ENCODE measurements around the gene GNPTG. TPM values are rescaled to one million over a fixed set of nuclear protein-coding genes. Genes with fewer than 3 reads are reported as not detected.

The GNPTG gene
- total and polyA plus RNA-seq, 7 donors = 28.0 to 60.1 (median 43.5) TPM

- Histone ChIP-seq H3K4me1 (no peaks in the 10 kb centered on the region), H3K27ac (no peak overlapping the region), H3K36me3 (peaks cover 40 to 96% (median 48%) of the 10 kb centered on the region in 4 donors), H3K9me3 (no peaks in the 10 kb centered on the region), H3K27me3 (no peaks in the 10 kb centered on the region), H3K4me3 (no peak overlapping the region)
- 93 to 95% methylated on average over 9 of the region's 9 CpGs for WGBS, 2 donors
- intact Hi-C loops (cut with DNase I) = no loop called here
- no peak for DNase-seq
- TF ChIP-seq POLR2A (IDR thresholded peaks at IDR 0.05) (no peak), EP300 (IDR thresholded peaks at IDR 0.05) (no peak), POLR2AphosphoS5 (IDR thresholded peaks at IDR 0.05) (no peak)
- TF ChIP-seq, protein P1, sequence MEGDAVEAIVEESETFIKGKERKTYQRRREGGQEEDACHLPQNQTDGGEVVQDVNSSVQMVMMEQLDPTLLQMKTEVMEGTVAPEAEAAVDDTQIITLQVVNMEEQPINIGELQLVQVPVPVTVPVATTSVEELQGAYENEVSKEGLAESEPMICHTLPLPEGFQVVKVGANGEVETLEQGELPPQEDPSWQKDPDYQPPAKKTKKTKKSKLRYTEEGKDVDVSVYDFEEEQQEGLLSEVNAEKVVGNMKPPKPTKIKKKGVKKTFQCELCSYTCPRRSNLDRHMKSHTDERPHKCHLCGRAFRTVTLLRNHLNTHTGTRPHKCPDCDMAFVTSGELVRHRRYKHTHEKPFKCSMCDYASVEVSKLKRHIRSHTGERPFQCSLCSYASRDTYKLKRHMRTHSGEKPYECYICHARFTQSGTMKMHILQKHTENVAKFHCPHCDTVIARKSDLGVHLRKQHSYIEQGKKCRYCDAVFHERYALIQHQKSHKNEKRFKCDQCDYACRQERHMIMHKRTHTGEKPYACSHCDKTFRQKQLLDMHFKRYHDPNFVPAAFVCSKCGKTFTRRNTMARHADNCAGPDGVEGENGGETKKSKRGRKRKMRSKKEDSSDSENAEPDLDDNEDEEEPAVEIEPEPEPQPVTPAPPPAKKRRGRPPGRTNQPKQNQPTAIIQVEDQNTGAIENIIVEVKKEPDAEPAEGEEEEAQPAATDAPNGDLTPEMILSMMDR (IDR thresholded peaks at IDR 0.05) = no peak
These were observed 46.6 kb downstream of the GNPTG start for GRCh38 chr16:1398351-1398750.

- Histone ChIP-seq H3K9me3 (no peaks in the 10 kb centered on the region), H3K4me1 (no peaks in the 10 kb centered on the region), H3K36me3 (peaks cover 33 to 96% (median 41%) of the 10 kb centered on the region in 4 donors), H3K4me3 (no peak overlapping the region), H3K27ac (no peak overlapping the region), H3K27me3 (no peaks in the 10 kb centered on the region)
- WGBS, 2 donors = 96 to 97% methylated on average over 38 of the region's 38 CpGs
- intact Hi-C loops (cut with DNase I) = no loop called here
- TF ChIP-seq POLR2A (IDR thresholded peaks at IDR 0.05) = no peak
- no peak for DNase-seq
These were observed 47.3 kb downstream of the GNPTG start for GRCh38 chr16:1398826-1399581.

DNA sequence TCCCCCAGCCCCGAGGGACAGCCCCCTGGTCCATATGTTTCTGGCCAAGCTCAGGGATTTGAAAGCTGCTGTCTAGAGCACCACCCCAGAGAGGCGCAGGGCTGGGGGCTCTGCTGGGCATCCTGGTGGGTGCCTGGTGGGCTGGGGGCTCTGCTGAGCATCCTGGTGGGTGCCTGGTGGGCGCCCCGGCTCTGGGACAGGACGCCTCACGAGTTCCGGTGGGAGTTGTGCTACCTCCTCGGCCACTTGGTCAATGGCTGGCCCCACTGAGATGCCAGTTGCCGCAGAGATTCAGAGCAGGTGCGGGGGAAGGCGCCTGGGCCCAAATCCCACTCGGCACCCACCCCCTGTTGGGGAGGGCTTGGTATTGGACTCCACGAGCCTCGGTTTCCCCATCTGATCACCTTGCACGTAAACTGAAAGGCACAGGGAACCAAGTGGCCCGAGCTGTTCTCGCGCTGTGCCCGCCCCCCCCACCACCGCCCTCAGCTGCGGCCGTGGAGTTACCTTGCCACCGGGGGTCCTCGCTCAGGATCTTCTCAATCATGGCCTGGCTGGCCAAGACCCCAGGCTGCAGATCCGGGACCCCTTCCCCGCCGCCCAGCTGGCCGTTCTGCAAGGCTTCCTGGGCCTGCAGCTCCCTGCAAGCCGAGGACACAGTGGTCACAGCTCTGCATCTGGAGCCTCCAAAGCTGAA is 49.5 kb downstream of the GNPTG start:
- TF ChIP-seq, protein P1 (IDR thresholded peaks at IDR 0.05) = no peak
- no peak for TF ChIP-seq POLR2AphosphoS5 (IDR thresholded peaks at IDR 0.05)
- TF ChIP-seq EP300 (IDR thresholded peaks at IDR 0.05) = no peak
- no peak for TF ChIP-seq POLR2A (IDR thresholded peaks at IDR 0.05)
- no peak overlapping the region for H3K27ac ChIP-seq
- H3K27me3 ChIP-seq = no peaks in the 10 kb centered on the region
- no peak overlapping the region for H3K4me3 ChIP-seq
- WGBS, 2 donors = 93% methylated on average over 29 of the region's 29 CpGs
- DNase-seq = no peak
- H3K9me3 ChIP-seq = no peaks in the 10 kb centered on the region
- intact Hi-C loops (cut with DNase I) = no loop called here
- H3K4me1 ChIP-seq = no peaks in the 10 kb centered on the region
- peaks cover 33 to 88% (median 40%) of the 10 kb centered on the region in 4 donors for H3K36me3 ChIP-seq

DNA sequence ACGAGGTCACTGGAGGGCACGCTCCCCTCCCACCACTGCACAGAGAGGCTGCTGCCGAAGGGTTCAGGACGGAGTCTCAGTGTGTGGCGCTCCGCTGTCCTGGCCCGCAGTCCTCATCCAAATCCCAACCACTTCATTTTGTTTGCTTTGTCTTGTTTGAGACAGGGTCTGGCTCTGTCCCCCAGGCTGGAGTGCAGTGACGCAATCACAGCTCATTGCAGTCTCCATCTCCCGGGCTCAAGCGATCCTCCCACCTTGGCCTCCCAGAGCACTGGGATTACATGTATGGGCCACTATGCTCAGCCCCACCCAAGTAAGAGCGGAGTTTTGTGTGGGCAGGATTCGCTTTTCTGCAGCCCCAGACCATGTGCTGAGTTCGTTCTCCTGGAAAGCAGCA is 50.0 kb downstream of the GNPTG start:
- 92 to 93% methylated on average over 13 of the region's 13 CpGs for WGBS, 2 donors
- intact Hi-C loops (cut with DNase I) = no loop called here
- H3K4me1 ChIP-seq = no peaks in the 10 kb centered on the region

GRCh38 chr16:1403036-1403435 is 51.3 kb downstream of the GNPTG start:
- intact Hi-C loops (cut with DNase I) = no loop called here
- peaks cover 33 to 79% (median 38%) of the 10 kb centered on the region in 4 donors for H3K36me3 ChIP-seq
- H3K4me3 ChIP-seq = no peak overlapping the region
- TF ChIP-seq POLR2AphosphoS5 (IDR thresholded peaks at IDR 0.05) = no peak
- no peak for TF ChIP-seq POLR2A (IDR thresholded peaks at IDR 0.05)
- no peak for TF ChIP-seq EP300 (IDR thresholded peaks at IDR 0.05)
- no peak overlapping the region for H3K27ac ChIP-seq
- H3K9me3 ChIP-seq = no peaks in the 10 kb centered on the region
- 94 to 95% methylated on average over 22 of the region's 22 CpGs for WGBS, 2 donors
- peaks cover 0 to 9% (median 6%) of the 10 kb centered on the region in 4 donors for H3K4me1 ChIP-seq
- no peaks in the 10 kb centered on the region for H3K27me3 ChIP-seq
- no peak for DNase-seq

More for the DNA sequence above, 50.0 kb downstream of the GNPTG start:
- no peak for DNase-seq
- no peaks in the 10 kb centered on the region for H3K27me3 ChIP-seq
- TF ChIP-seq POLR2A (IDR thresholded peaks at IDR 0.05) (no peak), EP300 (IDR thresholded peaks at IDR 0.05) (no peak), POLR2AphosphoS5 (IDR thresholded peaks at IDR 0.05) (no peak)
- TF ChIP-seq, protein P1 (IDR thresholded peaks at IDR 0.05) = no peak
- H3K27ac ChIP-seq = no peak overlapping the region
- no peaks in the 10 kb centered on the region for H3K9me3 ChIP-seq
- H3K4me3 ChIP-seq = no peak overlapping the region
- H3K36me3 ChIP-seq = peaks cover 33 to 85% (median 40%) of the 10 kb centered on the region in 4 donors
